A673 (cell line): ENCODE data around the gene TXN. TPM values are rescaled to one million over a fixed set of nuclear protein-coding genes. Genes with fewer than 3 reads are reported as not detected.

Experiments used
- BruUV-seq: library from RNA; stranded (reverse); fragments of 400-500 nt; replicated peaks from 2 replicates; lab custom pipeline; 2021; lab: Mats Ljungman, UMichigan
- CTCF ChIA-PET: fragments of 300-600 bp; sonication (Branson Sonifier 250); formaldehyde crosslinking; loops from one replicate; lab custom pipeline; 2022; ENCODE audit warnings: antibody characterized with exemption; lab: Charles Lee
- POLR2A ChIA-PET: fragments of 300-600 bp; sonication (Branson Sonifier 250); formaldehyde crosslinking; loops from one replicate; lab custom pipeline; 2022; ENCODE audit warnings: antibody characterized with exemption; ENCODE audit not compliant: low non-redundant PET; lab: Charles Lee
- DNase-seq: peaks from one replicate; pipeline ENCODE4 v3.0.0-alpha.2; 2015; ENCODE audit warnings: low spot score
- H3K27ac ChIP-seq: fragments of 200-600 bp; sonication (generic); 2 replicates; pipeline ENCODE4 v1.5.1; 2016; ENCODE audit warnings: mixed run types, low read depth, mild to moderate bottlenecking, mixed read lengths, antibody characterized with exemption, low read length; ENCODE audit not compliant: poor library complexity, severe bottlenecking
- H3K27me3 ChIP-seq: fragments of 200-600 bp; sonication (generic); replicated peaks from 2 replicates; pipeline ENCODE4 v1.6.1; 2017; ENCODE audit warnings: mixed run types, low read depth, mild to moderate bottlenecking, mixed read lengths, antibody characterized with exemption, low read length; ENCODE audit not compliant: insufficient read depth, poor library complexity
- H3K36me3 ChIP-seq: fragments of 200-600 bp; sonication (generic); 2 replicates; pipeline ENCODE4 v1.6.1; 2016; ENCODE audit warnings: mixed run types, mild to moderate bottlenecking, mixed read lengths, antibody characterized with exemption, low read length; ENCODE audit not compliant: insufficient read depth, poor library complexity, severe bottlenecking
- H3K4me1 ChIP-seq: fragments of 200-600 bp; sonication (generic); 2 replicates; pipeline ENCODE4 v1.6.1; 2017; ENCODE audit warnings: mixed run types, mild to moderate bottlenecking, mixed read lengths, antibody characterized with exemption, low read length; ENCODE audit not compliant: insufficient read depth, poor library complexity, severe bottlenecking
- H3K4me3 ChIP-seq: fragments of 200-600 bp; sonication (generic); 2 replicates; pipeline ENCODE4 v1.5.1; 2016; ENCODE audit warnings: low read depth, mixed run types, mild to moderate bottlenecking, mixed read lengths, low read length; ENCODE audit not compliant: poor library complexity, severe bottlenecking
- H3K9me3 ChIP-seq: fragments of 200-600 bp; sonication (generic); 2 replicates; pipeline ENCODE4 v1.6.1; 2016; ENCODE audit warnings: mixed run types, low read depth, mild to moderate bottlenecking, mixed read lengths, antibody characterized with exemption, low read length; ENCODE audit not compliant: poor library complexity, severe bottlenecking
- EZH2 ChIP-seq: fragments of 200-600 bp; sonication (generic); IDR thresholded peaks from 2 replicates; pipeline ENCODE4 v1.6.1; 2017; ENCODE audit warnings: borderline replicate concordance, low read depth, mild to moderate bottlenecking, mixed read lengths, antibody characterized with exemption, low read length; ENCODE audit not compliant: poor library complexity, severe bottlenecking
- intact Hi-C: fragments of 100-400 bp; cut with micrococcal nuclease; formaldehyde crosslinking; loops from one replicate; pipeline ENCODE4 v1.10.0; 2022; ENCODE audit not compliant: unreplicated experiment
- total RNA-seq: library from RNA; stranded (reverse); gene quantifications from 2 replicates; pipeline ENCODE4 v1.2.3, GENCODE V29; 2021
- TF ChIP-seq, protein P1 (sequence below): fragments of 300-800, 200-600 bp; sonication (generic); conservative IDR thresholded peaks from 2 replicates; pipeline ENCODE4 v1.5.1; 2017; ENCODE audit warnings: low read depth, mild to moderate bottlenecking, antibody characterized with exemption, low read length, moderate library complexity, mixed read lengths

Gene TXN
- total RNA-seq, 1 experiment from 2014 or later: 284 TPM

- Histone ChIP-seq H3K27me3 (no peaks in the 10 kb centered on the region), H3K9me3 (peaks cover 2% of the 10 kb centered on the region), H3K36me3 (no peaks in the 10 kb centered on the region), H3K27ac (no peak overlapping the region), H3K4me1 (peaks cover 26% of the 10 kb centered on the region), H3K4me3 (no peak overlapping the region)
- no peak for DNase-seq
- no TSS peak for BruUV-seq
- TF ChIP-seq EZH2: no peak
- TF ChIP-seq, protein P1, sequence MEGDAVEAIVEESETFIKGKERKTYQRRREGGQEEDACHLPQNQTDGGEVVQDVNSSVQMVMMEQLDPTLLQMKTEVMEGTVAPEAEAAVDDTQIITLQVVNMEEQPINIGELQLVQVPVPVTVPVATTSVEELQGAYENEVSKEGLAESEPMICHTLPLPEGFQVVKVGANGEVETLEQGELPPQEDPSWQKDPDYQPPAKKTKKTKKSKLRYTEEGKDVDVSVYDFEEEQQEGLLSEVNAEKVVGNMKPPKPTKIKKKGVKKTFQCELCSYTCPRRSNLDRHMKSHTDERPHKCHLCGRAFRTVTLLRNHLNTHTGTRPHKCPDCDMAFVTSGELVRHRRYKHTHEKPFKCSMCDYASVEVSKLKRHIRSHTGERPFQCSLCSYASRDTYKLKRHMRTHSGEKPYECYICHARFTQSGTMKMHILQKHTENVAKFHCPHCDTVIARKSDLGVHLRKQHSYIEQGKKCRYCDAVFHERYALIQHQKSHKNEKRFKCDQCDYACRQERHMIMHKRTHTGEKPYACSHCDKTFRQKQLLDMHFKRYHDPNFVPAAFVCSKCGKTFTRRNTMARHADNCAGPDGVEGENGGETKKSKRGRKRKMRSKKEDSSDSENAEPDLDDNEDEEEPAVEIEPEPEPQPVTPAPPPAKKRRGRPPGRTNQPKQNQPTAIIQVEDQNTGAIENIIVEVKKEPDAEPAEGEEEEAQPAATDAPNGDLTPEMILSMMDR: no peak
- ChIA-PET POLR2A (no interaction called here), CTCF (no interaction called here)
- intact Hi-C loops: no loop called here
These were observed 3.3 kb upstream of the TXN start for GRCh38 chr9:110259566-110259965.

GRCh38 chr9:110258690-110259091 is 2.4 kb upstream of the TXN start:
- Histone ChIP-seq H3K27me3 (no peaks in the 10 kb centered on the region), H3K27ac (no peak overlapping the region), H3K4me3 (no peak overlapping the region), H3K4me1 (peaks cover 26% of the 10 kb centered on the region), H3K9me3 (no peaks in the 10 kb centered on the region), H3K36me3 (no peaks in the 10 kb centered on the region)
- DNase-seq: no peak
- intact Hi-C loops: no loop called here
- BruUV-seq: no TSS peak
- TF ChIP-seq EZH2: no peak
- TF ChIP-seq, protein P1: no peak
- CTCF ChIA-PET: no interaction called here
- POLR2A ChIA-PET: no interaction called here

DNA sequence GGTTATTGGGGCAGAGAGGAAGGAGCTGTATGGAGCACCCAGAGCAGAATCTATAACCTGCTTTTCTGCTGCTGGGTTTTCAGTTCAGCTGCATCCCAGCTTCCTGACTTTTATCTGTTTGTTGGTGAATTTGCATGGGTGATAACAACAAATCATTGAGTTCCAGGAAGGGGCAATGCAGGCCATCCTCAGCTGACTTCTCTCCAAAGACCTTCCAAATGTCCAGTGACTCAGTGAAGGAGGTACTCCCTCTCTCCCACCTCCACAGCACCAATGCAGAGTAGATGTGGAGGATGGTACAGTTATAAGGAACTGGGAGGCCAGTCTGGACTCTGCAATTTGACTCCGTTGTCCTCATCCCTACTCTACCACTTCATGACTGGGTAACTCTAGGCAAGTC is 1.6 kb upstream of the TXN start:
- no peaks in the 10 kb centered on the region for H3K9me3 ChIP-seq
- no peaks in the 10 kb centered on the region for H3K36me3 ChIP-seq
- CTCF ChIA-PET: no interaction called here
- TF ChIP-seq EZH2: no peak
- TF ChIP-seq, protein P1: no peak
- peaks cover 26% of the 10 kb centered on the region for H3K4me1 ChIP-seq
- no peak for DNase-seq
- BruUV-seq: no TSS peak
- POLR2A ChIA-PET: no interaction called here
- H3K27ac ChIP-seq: peak overlapping the region; percentile 87
- intact Hi-C loops: no loop called here
- H3K4me3 ChIP-seq: peak overlapping the region; percentile 80
- no peaks in the 10 kb centered on the region for H3K27me3 ChIP-seq
